IMR-90 (cell line): ENCODE results near the gene PLA2G4B. TPM values are rescaled to one million over a fixed set of nuclear protein-coding genes. Genes with fewer than 3 reads are reported as not detected.

Experiments
- ATAC-seq: fragments of 200-7000 bp; cut with Tn5 transposase; 2 replicates; pipeline ENCODE4 v1.9.1; 2020; ENCODE audit warnings: low read depth, mild to moderate bottlenecking, moderate library complexity
- BruUV-seq: library from RNA; stranded (reverse); fragments of 400-500 nt; replicated peaks from 2 replicates; lab custom pipeline; 2021; lab: Mats Ljungman, UMichigan
- CTCF ChIA-PET: fragments of 300-600 bp; formaldehyde crosslinking; extraction: SDS; loops from one replicate; lab custom pipeline; 2021; ENCODE audit warnings: antibody characterized with exemption; lab: Yijun Ruan, JAX
- POLR2A ChIA-PET: fragments of 300-600 bp; sonication (Branson Sonifier 250); formaldehyde crosslinking; loops from one replicate; lab custom pipeline; 2022; ENCODE audit warnings: antibody characterized with exemption; ENCODE audit not compliant: unreplicated experiment; lab: Charles Lee
- DNase-seq: peaks from one replicate; pipeline ENCODE4 v3.0.0; 2013
- H2AFZ ChIP-seq: replicated peaks from 2 replicates; pipeline ENCODE3; 2013; ENCODE audit warnings: low read length, mild to moderate bottlenecking; ENCODE audit not compliant: poor library complexity
- H2AK5ac ChIP-seq: 2 replicates; pipeline ENCODE4 v1.6.1; 2013; ENCODE audit warnings: low read depth, low read length, inconsistent platforms
- H2AK9ac ChIP-seq: replicated peaks from 2 replicates; pipeline ENCODE3; 2013; ENCODE audit warnings: mild to moderate bottlenecking, low read depth, low read length, moderate library complexity; ENCODE audit not compliant: poor library complexity
- H2BK120ac ChIP-seq: 2 replicates; pipeline ENCODE4 v1.6.1; 2013; ENCODE audit warnings: low read depth, low read length, inconsistent platforms
- H2BK15ac ChIP-seq: 3 replicates; pipeline ENCODE4 v1.6.1; 2013; ENCODE audit warnings: low read depth, low read length, inconsistent platforms
- H2BK20ac ChIP-seq: 2 replicates; pipeline ENCODE4 v1.6.1; 2013; ENCODE audit warnings: low read depth, mild to moderate bottlenecking, inconsistent platforms, low read length, moderate library complexity
- H2BK5ac ChIP-seq: 2 replicates; pipeline ENCODE4 v1.6.1; 2013; ENCODE audit warnings: mild to moderate bottlenecking, low read depth, low read length, inconsistent platforms; ENCODE audit not compliant: poor library complexity, severe bottlenecking
- H3K14ac ChIP-seq: replicated peaks from 2 replicates; pipeline ENCODE4 v1.6.1; 2013; ENCODE audit warnings: low read depth, low read length, inconsistent platforms
- H3K18ac ChIP-seq: 2 replicates; pipeline ENCODE4 v1.6.1; 2013; ENCODE audit warnings: low read depth, low read length, control low read depth
- H3K23ac ChIP-seq: 2 replicates; pipeline ENCODE4 v1.6.1; 2013; ENCODE audit warnings: low read depth, low read length, inconsistent platforms
- H3K27ac ChIP-seq: 2 replicates; pipeline ENCODE4 v1.5.1; 2013; ENCODE audit warnings: mild to moderate bottlenecking, control low read depth, low read length; ENCODE audit not compliant: insufficient read depth
- H3K27me3 ChIP-seq: 2 replicates; pipeline ENCODE4 v1.6.1; 2013; ENCODE audit warnings: low read length; ENCODE audit not compliant: control insufficient read depth, insufficient read depth
- H3K36me3 ChIP-seq: 2 replicates; pipeline ENCODE4 v1.6.1; 2013; ENCODE audit warnings: low read length, mixed read lengths; ENCODE audit not compliant: control insufficient read depth, insufficient read depth
- H3K4ac ChIP-seq: 2 replicates; pipeline ENCODE4 v1.6.1; 2013; ENCODE audit warnings: low read depth, low read length, inconsistent platforms
- H3K4me1 ChIP-seq: 2 replicates; pipeline ENCODE4 v1.6.1; 2013; ENCODE audit warnings: low read length, mixed read lengths; ENCODE audit not compliant: control insufficient read depth, insufficient read depth
- H3K4me2 ChIP-seq: 2 replicates; pipeline ENCODE4 v1.6.1; 2013; ENCODE audit warnings: low read depth, mild to moderate bottlenecking, control low read depth, low read length, moderate library complexity
- H3K4me3 ChIP-seq: 2 replicates; pipeline ENCODE4 v1.5.1; 2013; ENCODE audit warnings: low read depth, mild to moderate bottlenecking, control low read depth, low read length, moderate library complexity; ENCODE audit not compliant: insufficient read depth
- H3K56ac ChIP-seq: 2 replicates; pipeline ENCODE4 v1.6.1; 2013; ENCODE audit warnings: low read length, inconsistent platforms; ENCODE audit not compliant: insufficient read depth; ENCODE audit errors: extremely low read depth
- H3K79me1 ChIP-seq, 2 experiments: 2 replicates each; pipeline ENCODE4 v1.6.1; 2013; ENCODE audit warnings: low read length in 2 of 2, inconsistent platforms in 1 of 2, low read depth in 1 of 2
- H3K9ac ChIP-seq: 2 replicates; pipeline ENCODE4 v1.6.1; 2013; ENCODE audit warnings: low read depth, low read length, control low read depth
- H3K9me1 ChIP-seq: 2 replicates; pipeline ENCODE4 v1.6.1; 2013; ENCODE audit warnings: low read length, inconsistent platforms; ENCODE audit not compliant: insufficient read depth
- H3K9me3 ChIP-seq: 2 replicates; pipeline ENCODE4 v1.6.1; 2013; ENCODE audit warnings: low read length; ENCODE audit not compliant: control insufficient read depth, insufficient read depth
- H4K20me1 ChIP-seq: 2 replicates; pipeline ENCODE4 v1.6.1; 2013; ENCODE audit warnings: low read length, inconsistent platforms; ENCODE audit not compliant: insufficient read depth
- H4K5ac ChIP-seq: 2 replicates; pipeline ENCODE4 v1.6.1; 2013; ENCODE audit warnings: mild to moderate bottlenecking, low read depth, low read length, control low read depth
- H4K8ac ChIP-seq, 2 experiments: 2 replicates each; pipeline ENCODE4 v1.6.1; 2013; ENCODE audit warnings: low read depth in 2 of 2, low read length in 2 of 2, control low read depth in 1 of 2, inconsistent platforms in 1 of 2
- H4K91ac ChIP-seq: 2 replicates; pipeline ENCODE4 v1.6.1; 2013; ENCODE audit warnings: low read depth, low read length, inconsistent platforms; ENCODE audit not compliant: insufficient read depth
- MAZ ChIP-seq: IDR thresholded peaks from 2 replicates; pipeline ENCODE4 v1.6.1; 2012; ENCODE audit warnings: low read depth, mild to moderate bottlenecking, low read length, improper control_type of control experiment, moderate library complexity, borderline replicate concordance
- RAD21 ChIP-seq: IDR thresholded peaks from 2 replicates; pipeline ENCODE4 v1.6.1; 2012; ENCODE audit warnings: low read length, improper control_type of control experiment
- WGBS, 2 experiments: methylation state at CpG; one replicate each; pipeline versions ENCODE4 v1.1.5 to v1.1.7; 2013; ENCODE audit warnings: missing lambda C conversion rate in 2 of 2; ENCODE audit not compliant: insufficient read length in 1 of 2; ENCODE audit errors: extremely low coverage in 2 of 2; 5-methylcytosine and 5-hydroxymethylcytosine counted together
- dilution Hi-C: fragments of 300-500 bp; cut with HindIII; formaldehyde crosslinking; loops from one replicate; pipeline ENCODE4 v1.14.3; 2018; ENCODE audit warnings: low sequenced_read_pairs; ENCODE audit not compliant: unreplicated experiment
- in situ Hi-C: fragments of 300-500 bp; cut with MboI; formaldehyde crosslinking; loops from 3 replicates; pipeline ENCODE4 v1.14.3; 2019; ENCODE audit warnings: low sequenced_read_pairs, inconsistent platforms, mixed read lengths
- intact Hi-C: fragments of 100-400 bp; cut with micrococcal nuclease; formaldehyde crosslinking; loops from 2 replicates; pipeline ENCODE4 v1.10.0; 2022
- polyA plus RNA-seq, 3 experiments: library from polyadenylated mRNA; depleted of rRNA; stranded (reverse); fragments of >200 nt; gene quantifications; 2 replicates each; pipeline ENCODE4 v1.2.3, GENCODE V29; 2012; ENCODE audit warnings: low replicate concordance in 1 of 3
- total RNA-seq: library from RNA; depleted of rRNA; stranded (reverse); fragments of >200 nt; gene quantifications from 2 replicates; pipeline ENCODE4 v1.2.3, GENCODE V29; 2012

The PLA2G4B gene
- total and polyA plus RNA-seq, 2 of the 4 experiments (the other 2 are of a cell fraction) = 0.18 to 3.1 TPM

GRCh38 chr15:41849861-41850260, 11.2 kb downstream of the PLA2G4B start:
- intact Hi-C loops = no loop called here
- no peak overlapping the region for H3K4me3 ChIP-seq
- no peak overlapping the region for H2BK15ac ChIP-seq
- H2AK5ac ChIP-seq = no peak overlapping the region
- peaks cover 12% of the 10 kb centered on the region; the same call in 1 of the 2 replicates for H3K27me3 ChIP-seq
- WGBS, 2 experiments = 93% methylated on average over 3 of the region's 8 CpGs; no CpG with 5 or more reads in 1 of the 2 experiments
- H3K27ac ChIP-seq = no peak overlapping the region
- in situ Hi-C loops = no loop called here
- no peak overlapping the region for H4K5ac ChIP-seq
- no peak overlapping the region for H2BK5ac ChIP-seq
- no peaks in the 10 kb centered on the region for H4K20me1 ChIP-seq
- no peak overlapping the region for H4K8ac ChIP-seq
- dilution Hi-C loops = no loop called here
- H3K4ac ChIP-seq = no peak overlapping the region
- no peak overlapping the region for H3K14ac ChIP-seq
- no peak overlapping the region for H3K23ac ChIP-seq
- no peaks in the 10 kb centered on the region for H3K9me1 ChIP-seq
- CTCF ChIA-PET = no interaction called here
- H3K4me1 ChIP-seq = no peaks in the 10 kb centered on the region; the same call in 1 of the 2 replicates
- H3K9ac ChIP-seq = no peak overlapping the region
- no peak for TF ChIP-seq MAZ
- no peak for TF ChIP-seq RAD21
- H2AK9ac ChIP-seq = no peak overlapping the region
- H3K56ac ChIP-seq = no peak overlapping the region
- DNase-seq (no peak), ATAC-seq (no peak)
- H3K9me3 ChIP-seq = no peaks in the 10 kb centered on the region
- no peak overlapping the region for H2AFZ ChIP-seq
- no peak overlapping the region for H2BK20ac ChIP-seq
- POLR2A ChIA-PET = no interaction called here
- H3K4me2 ChIP-seq = no peak overlapping the region
- peaks cover 16% of the 10 kb centered on the region for H3K36me3 ChIP-seq
- H3K18ac ChIP-seq = no peak overlapping the region
- no peak overlapping the region for H4K91ac ChIP-seq
- H2BK120ac ChIP-seq = no peak overlapping the region
- H3K79me1 ChIP-seq = no peaks in the 10 kb centered on the region
- BruUV-seq = no TSS peak
